KMS-11 (cell line): ENCODE measurements around the gene OR14K1.
"Not testable (repeated sequence)": the region's sequence is repeated elsewhere in the genome, so short reads cannot be mapped to it uniquely, and the experiment has no call there.

Source experiments
- H2AFZ ChIP-seq: fragments of 200-600 bp; sonication (generic); 2 replicates; pipeline ENCODE4 v1.6.1; 2016; ENCODE audit warnings: antibody characterized with exemption, mixed run types, low read depth
- H3K27ac ChIP-seq: fragments of 200-600 bp; sonication (generic); 2 replicates; pipeline ENCODE4 v1.6.1; 2016; ENCODE audit warnings: mild to moderate bottlenecking, mixed run types
- H3K27me3 ChIP-seq: fragments of 200-600 bp; sonication (generic); 2 replicates; pipeline ENCODE4 v1.6.1; 2017; ENCODE audit warnings: mild to moderate bottlenecking, low read depth, mixed run types, moderate library complexity; ENCODE audit not compliant: insufficient read depth
- H3K36me3 ChIP-seq: fragments of 200-600 bp; sonication (generic); 2 replicates; pipeline ENCODE4 v1.6.1; 2017; ENCODE audit warnings: mild to moderate bottlenecking, mixed run types; ENCODE audit not compliant: insufficient read depth
- H3K4me1 ChIP-seq: fragments of 200-600 bp; sonication (generic); 2 replicates; pipeline ENCODE4 v1.6.1; 2016; ENCODE audit warnings: mild to moderate bottlenecking, low read depth, mixed run types; ENCODE audit not compliant: poor library complexity, severe bottlenecking
- H3K4me2 ChIP-seq: fragments of 200-600 bp; sonication (generic); 2 replicates; pipeline ENCODE4 v1.7.0; 2016; ENCODE audit warnings: mild to moderate bottlenecking, mixed run types
- H3K4me3 ChIP-seq: fragments of 200-600 bp; sonication (generic); IDR thresholded peaks from 2 replicates; pipeline ENCODE4 v1.6.1; 2017; ENCODE audit warnings: low read depth, low read length, mixed read lengths; ENCODE audit not compliant: insufficient read depth
- H3K79me2 ChIP-seq: fragments of 200-600 bp; sonication (generic); 2 replicates; pipeline ENCODE4 v1.6.1; 2016; ENCODE audit warnings: low read depth, mixed run types; ENCODE audit not compliant: insufficient read depth
- H3K9ac ChIP-seq: fragments of 200-600 bp; sonication (generic); 2 replicates; pipeline ENCODE4 v1.6.1; 2016; ENCODE audit warnings: mild to moderate bottlenecking, mixed run types
- H4K20me1 ChIP-seq: fragments of 200-600 bp; sonication (generic); 2 replicates; pipeline ENCODE4 v1.6.1; 2016; ENCODE audit warnings: mild to moderate bottlenecking, mixed run types; ENCODE audit not compliant: insufficient read depth
- TF ChIP-seq, protein P1 (sequence below): fragments of 200-600 bp; sonication (generic); conservative IDR thresholded peaks from 2 replicates; pipeline ENCODE4 v1.6.1; 2017; ENCODE audit warnings: low read depth, mild to moderate bottlenecking, antibody characterized with exemption, low read length, moderate library complexity, mixed read lengths

Gene OR14K1, protein sequence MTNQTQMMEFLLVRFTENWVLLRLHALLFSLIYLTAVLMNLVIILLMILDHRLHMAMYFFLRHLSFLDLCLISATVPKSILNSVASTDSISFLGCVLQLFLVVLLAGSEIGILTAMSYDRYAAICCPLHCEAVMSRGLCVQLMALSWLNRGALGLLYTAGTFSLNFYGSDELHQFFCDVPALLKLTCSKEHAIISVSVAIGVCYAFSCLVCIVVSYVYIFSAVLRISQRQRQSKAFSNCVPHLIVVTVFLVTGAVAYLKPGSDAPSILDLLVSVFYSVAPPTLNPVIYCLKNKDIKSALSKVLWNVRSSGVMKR

DNA sequence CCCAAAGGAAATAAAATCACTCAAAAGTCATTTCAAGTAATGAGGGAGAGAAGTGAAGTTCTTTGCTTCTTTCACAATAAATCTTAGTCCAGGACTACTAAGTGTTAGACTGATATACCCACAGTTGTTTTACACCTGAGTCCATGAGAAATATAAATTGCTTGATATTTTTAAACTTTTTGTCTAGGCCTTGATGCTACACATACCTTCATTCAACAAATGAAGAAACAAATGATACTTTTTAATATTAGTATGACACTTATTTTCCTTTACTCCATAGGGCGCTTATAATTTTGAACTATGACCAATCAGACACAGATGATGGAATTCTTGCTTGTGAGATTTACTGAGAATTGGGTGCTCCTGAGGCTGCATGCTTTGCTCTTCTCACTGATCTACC lies at the start of gene OR14K1:
Gene OR14K1, plus strand, starts transcription at position 301 of the 400 bp plus-strand sequence. Its CDS starts 0 bp downstream, at position 301.
- H3K27me3 ChIP-seq: no peaks in the 10 kb centered on the region
- no peak within 1 kb of the TSS for H3K9ac ChIP-seq
- H3K27ac ChIP-seq: no peak within 1 kb of the TSS
- no peaks in the 10 kb centered on the region for H3K36me3 ChIP-seq
- H3K4me3 ChIP-seq: no peak within 1 kb of the TSS
- no peaks in the 10 kb centered on the region for H3K79me2 ChIP-seq
- TF ChIP-seq, protein P1, sequence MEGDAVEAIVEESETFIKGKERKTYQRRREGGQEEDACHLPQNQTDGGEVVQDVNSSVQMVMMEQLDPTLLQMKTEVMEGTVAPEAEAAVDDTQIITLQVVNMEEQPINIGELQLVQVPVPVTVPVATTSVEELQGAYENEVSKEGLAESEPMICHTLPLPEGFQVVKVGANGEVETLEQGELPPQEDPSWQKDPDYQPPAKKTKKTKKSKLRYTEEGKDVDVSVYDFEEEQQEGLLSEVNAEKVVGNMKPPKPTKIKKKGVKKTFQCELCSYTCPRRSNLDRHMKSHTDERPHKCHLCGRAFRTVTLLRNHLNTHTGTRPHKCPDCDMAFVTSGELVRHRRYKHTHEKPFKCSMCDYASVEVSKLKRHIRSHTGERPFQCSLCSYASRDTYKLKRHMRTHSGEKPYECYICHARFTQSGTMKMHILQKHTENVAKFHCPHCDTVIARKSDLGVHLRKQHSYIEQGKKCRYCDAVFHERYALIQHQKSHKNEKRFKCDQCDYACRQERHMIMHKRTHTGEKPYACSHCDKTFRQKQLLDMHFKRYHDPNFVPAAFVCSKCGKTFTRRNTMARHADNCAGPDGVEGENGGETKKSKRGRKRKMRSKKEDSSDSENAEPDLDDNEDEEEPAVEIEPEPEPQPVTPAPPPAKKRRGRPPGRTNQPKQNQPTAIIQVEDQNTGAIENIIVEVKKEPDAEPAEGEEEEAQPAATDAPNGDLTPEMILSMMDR: no peak
- H2AFZ ChIP-seq: no peak within 1 kb of the TSS
- no peaks in the 10 kb centered on the region for H4K20me1 ChIP-seq
- H3K4me1 ChIP-seq: no peaks in the 10 kb centered on the region
- H3K4me2 ChIP-seq: no peak within 1 kb of the TSS

DNA sequence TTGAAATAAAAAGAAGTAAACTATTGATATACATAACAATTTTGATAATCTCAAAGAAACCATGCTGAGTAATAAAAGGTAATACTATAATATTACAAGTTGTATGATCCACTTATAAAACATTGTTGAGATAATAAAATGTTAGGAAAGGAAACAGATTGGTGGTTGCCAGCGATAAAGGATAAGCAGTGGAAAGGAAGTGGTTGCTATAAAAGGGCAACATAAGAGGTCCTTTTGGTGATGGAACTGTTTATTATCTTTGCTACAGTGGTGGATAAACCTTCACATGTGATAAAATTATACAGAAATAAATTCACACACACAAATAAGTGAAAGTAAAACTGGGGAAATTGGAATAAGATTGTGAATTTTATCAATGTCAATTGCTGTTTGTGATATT lies 37.1 kb upstream of the OR14K1 start:
- H3K4me2 ChIP-seq: no peak overlapping the region

DNA sequence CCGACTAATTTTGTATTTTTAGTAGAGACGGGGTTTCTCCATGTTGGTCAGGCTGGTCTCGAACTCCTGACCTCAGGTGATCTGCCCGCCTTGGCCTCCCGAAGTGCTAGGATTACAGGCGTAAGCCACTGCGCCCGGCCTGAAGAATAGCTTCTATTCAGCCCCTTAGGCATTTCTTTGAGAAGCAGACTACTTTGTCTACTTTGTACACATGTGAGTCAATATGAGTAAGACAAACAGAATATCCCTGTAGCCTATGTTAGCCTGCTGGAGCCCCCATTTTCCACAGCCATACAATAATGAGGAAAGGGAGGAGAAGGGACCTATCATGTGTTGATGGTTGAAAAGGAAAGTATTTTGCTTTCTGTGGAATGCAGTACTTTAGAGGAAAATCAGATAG lies 27.7 kb upstream of the OR14K1 start:
- H3K9ac ChIP-seq, H3K4me2 ChIP-seq, H4K20me1 ChIP-seq, H3K4me1 ChIP-seq, H3K27me3 ChIP-seq, H2AFZ ChIP-seq, H3K27ac ChIP-seq, H3K36me3 ChIP-seq, H3K4me3 ChIP-seq, H3K79me2 ChIP-seq: not testable (repeated sequence)

More for the DNA sequence above, 37.1 kb upstream of the OR14K1 start:
- Histone ChIP-seq H3K9ac (no peak overlapping the region), H3K27ac (no peak overlapping the region), H2AFZ (no peak overlapping the region), H4K20me1 (no peaks in the 10 kb centered on the region), H3K27me3 (no peaks in the 10 kb centered on the region), H3K79me2 (no peaks in the 10 kb centered on the region), H3K36me3 (no peaks in the 10 kb centered on the region), H3K4me1 (no peaks in the 10 kb centered on the region), H3K4me3 (no peak overlapping the region)
- TF ChIP-seq, protein P1: no peak

DNA sequence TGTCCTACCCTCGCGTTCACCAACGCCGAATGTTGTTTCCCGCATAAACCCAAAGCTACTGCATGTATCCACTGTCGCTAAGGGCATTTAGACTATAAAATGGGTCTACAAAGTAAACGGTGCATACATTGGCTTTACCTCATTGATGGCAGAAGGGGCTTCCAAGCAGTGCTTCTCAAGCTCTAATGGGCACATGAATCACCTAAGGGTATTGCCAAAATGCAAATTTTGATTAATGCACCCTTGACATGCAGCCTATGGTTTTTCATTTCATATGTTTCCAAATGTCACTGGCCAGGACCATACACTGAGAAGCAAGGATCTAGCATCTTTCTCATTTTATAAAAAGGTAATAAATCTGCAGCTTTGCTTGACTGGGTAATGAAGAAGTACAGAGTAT lies 24.7 kb upstream of the OR14K1 start:
- Histone ChIP-seq H3K4me3 (no peak overlapping the region), H2AFZ (no peak overlapping the region), H3K79me2 (no peaks in the 10 kb centered on the region), H3K27ac (no peak overlapping the region), H3K27me3 (no peaks in the 10 kb centered on the region), H3K36me3 (no peaks in the 10 kb centered on the region), H3K4me2 (no peak overlapping the region), H3K4me1 (no peaks in the 10 kb centered on the region), H4K20me1 (no peaks in the 10 kb centered on the region), H3K9ac (no peak overlapping the region)
- TF ChIP-seq, protein P1: no peak

DNA sequence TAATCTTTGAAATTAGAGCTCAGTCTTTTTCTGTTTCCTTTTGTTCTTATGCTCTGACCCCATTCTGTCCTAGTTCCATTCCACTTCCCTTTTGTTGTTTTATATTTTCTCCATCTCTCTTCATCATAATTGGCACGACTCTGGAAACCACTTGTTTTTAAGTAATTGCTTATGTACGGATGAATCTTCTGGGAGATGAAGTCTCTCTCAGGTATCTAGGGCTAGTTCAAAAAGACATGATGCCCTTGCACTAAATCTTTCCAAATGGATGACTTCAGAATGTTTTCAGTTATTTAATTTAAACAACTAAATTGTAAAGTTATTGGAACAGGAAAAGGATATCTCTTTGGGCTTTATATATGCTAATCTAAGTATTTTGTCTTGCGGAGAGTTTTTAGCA lies 21.9 kb upstream of the OR14K1 start, which contains the start of gene OR6F1:
Gene OR6F1, minus strand, starts transcription at position 101 of the 400 bp plus-strand sequence. CDS start 3,891 bp downstream, outside the sequence.
- no peak within 1 kb of the TSS for H2AFZ ChIP-seq

More for the DNA sequence above, 21.9 kb upstream of the OR14K1 start, which contains the start of gene OR6F1:
- H3K27ac ChIP-seq: no peak within 1 kb of the TSS
- H3K9ac ChIP-seq: no peak within 1 kb of the TSS
- H3K36me3 ChIP-seq: no peaks in the 10 kb centered on the region
- TF ChIP-seq, protein P1: no peak
- no peak within 1 kb of the TSS for H3K4me2 ChIP-seq
- H3K4me3 ChIP-seq: no peak within 1 kb of the TSS
- no peaks in the 10 kb centered on the region for H3K4me1 ChIP-seq
- no peaks in the 10 kb centered on the region for H3K27me3 ChIP-seq
- no peaks in the 10 kb centered on the region for H3K79me2 ChIP-seq
- no peaks in the 10 kb centered on the region for H4K20me1 ChIP-seq
